Subcutaneous preadipocyte (primary cell): ENCODE data around the gene NOX5. TPM values are rescaled to one million over a fixed set of nuclear protein-coding genes. Genes with fewer than 3 reads are reported as not detected.

ENCODE experiments used
- total RNA-seq: library from RNA; depleted of rRNA; stranded (reverse); fragments of >200 nt; gene quantifications from 2 replicates; pipeline ENCODE4 v1.2.3, GENCODE V29; 2012

The NOX5 gene
- 0.20 and 0.37 TPM in 2 replicates for total RNA-seq

GRCh38 chr15:69014454-69014853 is at the start of gene NOX5:
NOX5 (plus strand) TSS chr15:69014695; CDS start chr15:69014736, 41 bp downstream.

Other genes starting within 250 kb of the NOX5 start
- gene ANP32A, start 193.8 kb upstream of the NOX5 start, total RNA-seq, result 30.5 and 49.7 TPM in 2 replicates
- 4.8 and 8.8 TPM in 2 replicates for gene SPESP1, start 84.2 kb upstream of the NOX5 start, total RNA-seq
- gene GLCE, start 145.9 kb downstream of the NOX5 start, total RNA-seq, result 13.2 and 20.7 TPM in 2 replicates